Tibial artery (tissue), 4 donors: ENCODE measurements around the gene IQGAP2.

Source experiments
- DNase-seq, 2 donors: peaks; one replicate each; pipeline ENCODE4 v3.0.0-alpha.2; 2019
- H3K27ac ChIP-seq, 2 donors: fragments of 200-600 bp; sonication (generic) in 1 of 2; 1 replicate in 1 of 2; 2 replicates in 1 of 2; pipeline ENCODE4 v1.5.1; 2018 to 2019; ENCODE audit warnings: mild to moderate bottlenecking in 1 of 2
- H3K27me3 ChIP-seq, 2 donors: fragments of 200-600 bp; sonication (generic) in 1 of 2; one replicate each; pipeline versions ENCODE4 v1.5.1 to v1.6.0; 2016 to 2019
- H3K36me3 ChIP-seq, 3 donors: fragments of 200-600 bp; sonication (generic) in 2 of 3; one replicate each; pipeline ENCODE4 v1.5.1; 2016 to 2019; ENCODE audit warnings: mild to moderate bottlenecking in 2 of 3
- H3K4me1 ChIP-seq, 4 donors: fragments of 200-600 bp; sonication (generic) in 2 of 4; 1 replicate in 3 of 4; 2 replicates in 1 of 4; pipeline ENCODE4 v1.5.1; 2016 to 2019
- H3K4me3 ChIP-seq, 2 donors: fragments of 200-600 bp; sonication (generic) in 1 of 2; 1 replicate in 1 of 2; 2 replicates in 1 of 2; pipeline ENCODE4 v1.5.1; 2018 to 2019; ENCODE audit warnings: mild to moderate bottlenecking in 2 of 2
- H3K9me3 ChIP-seq, 3 donors: fragments of 200-600 bp; sonication (generic) in 1 of 3; one replicate each; pipeline ENCODE4 v1.5.1; 2016 to 2019
- intact Hi-C: fragments of 100-400 bp; cut with DNase I; formaldehyde crosslinking; loops from one replicate; pipeline ENCODE4 v1.15.0; 2023; ENCODE audit warnings: low total_unique reads
- TF ChIP-seq, protein P1 (sequence below), 2 experiments: fragments of 200-600 bp in 1 of 2; fragments of 450-650 bp in 1 of 2; IDR thresholded peaks; one replicate each; pipeline ENCODE4 v1.5.1; 2017 to 2019; ENCODE audit warnings: antibody characterized with exemption in 2 of 2, mild to moderate bottlenecking in 1 of 2, moderate library complexity in 1 of 2

The IQGAP2 gene

DNA sequence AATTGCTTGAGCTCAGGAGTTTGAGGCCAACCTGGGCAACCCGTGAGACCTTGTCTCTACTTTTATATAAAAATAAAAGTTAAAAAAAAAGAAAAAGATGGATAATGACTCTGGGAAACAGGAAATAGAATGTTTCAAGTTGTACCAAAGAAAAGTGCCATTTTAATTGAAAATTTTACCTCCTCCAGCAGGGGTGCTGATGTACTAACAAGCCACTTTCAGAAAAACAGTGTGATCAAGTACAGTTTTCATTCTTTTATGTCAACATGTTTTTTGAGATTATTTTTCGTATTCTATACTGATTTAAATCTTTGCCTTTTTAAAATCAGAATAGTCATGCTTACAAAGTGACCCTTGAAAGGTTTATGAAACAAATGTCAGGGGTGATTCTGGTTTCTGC is 343.6 kb downstream of the IQGAP2 start:
- Histone ChIP-seq H3K4me1 (no peaks in the 10 kb centered on the region), H3K36me3 (no peaks in the 10 kb centered on the region), H3K27ac (no peak overlapping the region), H3K4me3 (no peak overlapping the region), H3K9me3 (no peaks in the 10 kb centered on the region), H3K27me3 (no peaks in the 10 kb centered on the region)
- intact Hi-C loops: no loop called here
- no peak for DNase-seq
- TF ChIP-seq, protein P1, sequence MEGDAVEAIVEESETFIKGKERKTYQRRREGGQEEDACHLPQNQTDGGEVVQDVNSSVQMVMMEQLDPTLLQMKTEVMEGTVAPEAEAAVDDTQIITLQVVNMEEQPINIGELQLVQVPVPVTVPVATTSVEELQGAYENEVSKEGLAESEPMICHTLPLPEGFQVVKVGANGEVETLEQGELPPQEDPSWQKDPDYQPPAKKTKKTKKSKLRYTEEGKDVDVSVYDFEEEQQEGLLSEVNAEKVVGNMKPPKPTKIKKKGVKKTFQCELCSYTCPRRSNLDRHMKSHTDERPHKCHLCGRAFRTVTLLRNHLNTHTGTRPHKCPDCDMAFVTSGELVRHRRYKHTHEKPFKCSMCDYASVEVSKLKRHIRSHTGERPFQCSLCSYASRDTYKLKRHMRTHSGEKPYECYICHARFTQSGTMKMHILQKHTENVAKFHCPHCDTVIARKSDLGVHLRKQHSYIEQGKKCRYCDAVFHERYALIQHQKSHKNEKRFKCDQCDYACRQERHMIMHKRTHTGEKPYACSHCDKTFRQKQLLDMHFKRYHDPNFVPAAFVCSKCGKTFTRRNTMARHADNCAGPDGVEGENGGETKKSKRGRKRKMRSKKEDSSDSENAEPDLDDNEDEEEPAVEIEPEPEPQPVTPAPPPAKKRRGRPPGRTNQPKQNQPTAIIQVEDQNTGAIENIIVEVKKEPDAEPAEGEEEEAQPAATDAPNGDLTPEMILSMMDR (IDR thresholded peaks at IDR 0.05): no peak

DNA sequence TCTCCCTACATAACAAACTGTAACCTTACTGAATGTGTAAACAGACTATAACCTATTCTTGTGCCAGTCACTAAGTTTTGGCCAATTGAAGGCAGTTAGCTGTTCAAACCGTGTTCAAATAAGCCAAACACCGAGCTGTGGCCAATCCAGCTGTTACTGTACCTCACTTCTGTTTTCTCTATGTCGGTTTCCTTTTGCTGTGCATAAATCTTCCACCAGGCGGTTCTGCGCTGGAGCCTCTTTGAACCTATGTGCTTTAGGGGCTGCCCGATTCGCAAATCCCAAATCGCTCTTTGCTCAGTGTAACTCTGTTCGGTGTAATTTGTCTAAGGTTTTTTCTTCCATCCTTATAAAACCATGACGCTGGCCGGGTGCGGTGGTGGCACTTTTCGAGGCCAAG is 344.6 kb downstream of the IQGAP2 start:
- no peaks in the 10 kb centered on the region for H3K27me3 ChIP-seq

DNA sequence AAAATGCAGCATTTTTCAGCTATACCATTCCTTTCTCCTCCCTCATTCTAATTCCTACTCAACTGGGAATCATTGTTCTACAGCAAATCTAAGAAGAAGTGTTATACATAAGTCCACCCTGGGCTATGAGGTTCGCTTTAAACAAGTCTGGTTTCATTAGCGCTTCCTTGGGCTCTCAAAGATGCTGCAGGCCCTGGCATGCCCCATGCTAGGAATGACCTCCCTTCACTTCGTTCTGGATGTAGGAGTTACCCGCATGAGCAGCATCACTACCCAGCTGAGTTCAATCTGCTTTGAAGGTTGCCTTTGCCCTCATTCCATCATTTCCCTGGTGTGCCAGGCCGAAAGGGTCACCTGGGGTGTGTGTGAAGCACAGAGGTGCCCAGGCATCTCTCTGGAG is 348.2 kb downstream of the IQGAP2 start:
- no peak overlapping the region for H3K4me3 ChIP-seq
- intact Hi-C loops: no loop called here

More for the DNA sequence above, 344.6 kb downstream of the IQGAP2 start:
- intact Hi-C loops: no loop called here
- DNase-seq: no peak
- Histone ChIP-seq H3K9me3 (no peaks in the 10 kb centered on the region), H3K27ac (no peak overlapping the region), H3K4me1 (no peaks in the 10 kb centered on the region), H3K4me3 (no peak overlapping the region), H3K36me3 (no peaks in the 10 kb centered on the region)
- TF ChIP-seq, protein P1 (IDR thresholded peaks at IDR 0.05): no peak

DNA sequence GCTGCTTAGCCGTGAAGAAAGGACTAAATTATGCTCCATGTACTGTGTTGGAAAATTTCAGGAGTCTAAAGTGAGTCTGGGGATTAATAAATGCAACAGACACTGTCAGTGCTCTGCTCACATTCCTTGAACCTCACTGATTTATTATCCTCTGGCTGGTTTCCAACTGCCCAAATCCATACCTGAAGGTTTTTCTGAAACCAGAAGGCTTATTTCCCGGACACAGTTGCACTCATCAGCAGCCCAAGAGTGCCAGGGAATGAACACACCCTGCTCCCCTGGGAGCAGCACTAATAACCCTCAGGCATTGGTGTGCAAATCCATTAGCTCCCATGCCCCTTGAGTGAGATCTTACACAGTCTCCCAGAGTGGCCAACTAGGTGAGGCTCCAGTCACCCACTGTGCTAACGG is 351.6 kb downstream of the IQGAP2 start:
- Histone ChIP-seq H3K36me3 (no peaks in the 10 kb centered on the region), H3K9me3 (no peaks in the 10 kb centered on the region), H3K27ac (no peak overlapping the region), H3K4me3 (no peak overlapping the region), H3K4me1 (no peaks in the 10 kb centered on the region), H3K27me3 (no peaks in the 10 kb centered on the region)
- TF ChIP-seq, protein P1 (IDR thresholded peaks at IDR 0.05): no peak
- DNase-seq: no peak
- intact Hi-C loops: no loop called here

More for the DNA sequence above, 348.2 kb downstream of the IQGAP2 start:
- H3K27me3 ChIP-seq: no peaks in the 10 kb centered on the region
- no peaks in the 10 kb centered on the region for H3K36me3 ChIP-seq
- H3K27ac ChIP-seq: no peak overlapping the region
- no peak for DNase-seq
- no peaks in the 10 kb centered on the region for H3K4me1 ChIP-seq
- TF ChIP-seq, protein P1 (IDR thresholded peaks at IDR 0.05): no peak
- H3K9me3 ChIP-seq: no peaks in the 10 kb centered on the region

DNA sequence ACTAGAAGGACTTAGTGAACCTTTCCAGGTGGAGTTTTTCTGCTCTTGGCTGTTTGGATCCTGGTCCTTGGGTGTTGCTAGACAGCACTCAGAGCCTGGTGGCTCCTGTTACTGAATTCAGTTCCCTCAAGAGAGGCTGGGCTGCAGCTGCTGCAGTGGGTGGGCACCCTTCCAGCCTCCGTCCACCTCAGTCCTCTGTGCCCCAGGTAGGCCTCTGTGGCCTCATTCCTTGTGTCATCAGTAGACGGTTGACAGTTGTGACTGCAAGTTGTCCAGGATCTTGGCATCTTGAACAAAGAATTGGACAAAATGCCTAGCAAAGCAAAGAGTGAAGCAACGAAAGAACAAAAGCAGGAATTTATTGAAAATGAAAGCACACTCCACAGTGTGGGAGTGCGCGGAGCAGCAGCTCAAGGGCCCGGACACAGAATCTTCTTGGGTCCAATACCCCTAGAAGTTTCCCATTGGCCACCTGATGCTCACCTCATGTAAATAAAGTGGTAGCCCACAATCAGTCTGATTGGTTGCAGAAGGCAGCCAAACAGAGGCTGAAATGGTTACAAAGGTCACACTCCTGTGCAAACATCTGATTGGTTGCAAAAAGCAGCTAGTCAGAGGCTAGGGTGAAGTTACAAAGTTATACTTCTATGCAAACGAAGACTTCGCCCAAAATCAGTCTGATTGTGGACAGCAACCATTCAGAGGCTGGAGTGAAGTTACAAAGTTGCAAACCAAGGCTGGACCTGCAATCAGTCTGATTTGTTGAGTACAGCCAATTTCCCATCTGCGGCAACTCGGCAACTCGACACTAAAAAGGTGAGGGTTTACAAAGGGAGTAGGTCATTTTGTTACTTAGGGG is 352.9 kb downstream of the IQGAP2 start:
- H3K4me3 ChIP-seq: no peak overlapping the region
- DNase-seq: no peak
- TF ChIP-seq, protein P1 (IDR thresholded peaks at IDR 0.05): no peak

More for the DNA sequence above, 352.9 kb downstream of the IQGAP2 start:
- Histone ChIP-seq H3K27ac (no peak overlapping the region), H3K27me3 (no peaks in the 10 kb centered on the region), H3K36me3 (no peaks in the 10 kb centered on the region), H3K9me3 (no peaks in the 10 kb centered on the region), H3K4me1 (no peaks in the 10 kb centered on the region)
- intact Hi-C loops: no loop called here
